ENCODE data around the gene GUK1. TPM values are rescaled to one million over a fixed set of nuclear protein-coding genes. Genes with fewer than 3 reads are reported as not detected.

Gene GUK1
- 106 TPM for polyA plus RNA-seq (2013, experiment 1 of 2)
- 98.6 TPM for polyA plus RNA-seq (2013, experiment 2 of 2)

DNA sequence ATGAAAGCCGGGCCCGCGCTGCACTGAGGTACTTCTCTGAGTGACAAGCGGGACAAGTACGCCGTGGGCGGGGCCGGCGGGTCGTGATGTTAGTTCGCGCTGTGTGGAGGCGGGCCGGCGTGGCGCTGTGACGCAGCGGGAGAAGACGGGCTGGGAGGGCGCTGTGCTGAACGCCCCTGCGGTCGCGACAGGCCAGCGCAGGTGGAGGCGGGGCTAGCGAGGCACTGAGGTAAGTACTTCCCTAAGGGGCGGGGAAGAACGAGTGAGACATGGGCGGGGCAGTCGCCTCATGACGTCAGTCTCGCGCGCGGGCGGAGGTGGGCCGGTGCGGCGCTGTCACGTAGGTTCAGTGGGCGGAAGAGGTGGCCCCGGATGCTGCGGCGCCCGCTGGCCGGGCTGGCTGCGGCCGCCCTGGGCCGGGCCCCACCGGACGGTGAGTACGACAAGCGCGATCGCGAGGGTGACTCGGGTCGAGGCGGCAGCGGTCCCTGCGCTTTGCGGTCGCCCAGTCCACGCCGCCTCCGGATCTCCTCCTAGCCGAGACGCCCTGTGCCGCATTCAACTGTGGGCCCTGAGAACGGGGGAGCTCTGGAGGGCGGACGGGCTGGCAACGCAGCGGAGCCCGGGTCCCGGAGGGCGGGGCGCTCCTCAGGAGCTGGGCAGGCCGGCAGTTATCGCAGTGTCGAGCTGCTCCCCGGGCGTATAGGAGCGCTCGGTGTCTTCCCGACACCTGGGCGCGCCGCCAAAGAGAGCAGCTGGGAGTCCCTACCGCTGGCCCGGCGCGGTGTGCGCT, at the start of gene GUK1:
TSS of gene GUK1 (plus strand) at position 349 of the 793 bp plus-strand sequence. CDS start at position 373, 24 bp downstream.
- H3K23ac ChIP-seq (ENCODE audit: low read depth, low read length, poor library complexity) = peak within 1 kb of the TSS; percentile 95
- peak within 1 kb of the TSS; percentile 62 for H2BK5ac ChIP-seq (ENCODE audit: low read length)
- H3K4me2 ChIP-seq (ENCODE audit: insufficient read depth, low read length, poor library complexity, severe bottlenecking) = peak within 1 kb of the TSS; percentile 97
- H2AK5ac ChIP-seq (ENCODE audit: low read depth, low read length) = peak within 1 kb of the TSS; percentile 83
- H2BK15ac ChIP-seq (ENCODE audit: low read length) = peak within 1 kb of the TSS; percentile 64
- peak within 1 kb of the TSS; percentile 97 for H3K14ac ChIP-seq (ENCODE audit: low read length)
- peak within 1 kb of the TSS; percentile 99 for H2AFZ ChIP-seq (ENCODE audit: low read length)
- H3K4me3 ChIP-seq (ENCODE audit: low read length in 2 of 2) = peak within 1 kb of the TSS; percentile 96 to 100
- H4K91ac ChIP-seq (ENCODE audit: low read depth, low read length, poor library complexity) = peak within 1 kb of the TSS; percentile 69
- no peak within 1 kb of the TSS for H4K8ac ChIP-seq (ENCODE audit: low read depth, low read length)
- H2BK12ac ChIP-seq (ENCODE audit: low read length) = peak within 1 kb of the TSS; percentile 51
- peaks cover 25% of the 10 kb centered on the region for H3K79me1 ChIP-seq (ENCODE audit: low read depth, low read length)
- H3K18ac ChIP-seq (ENCODE audit: low read length) = peak within 1 kb of the TSS; percentile 95
- H3K27me3 ChIP-seq (ENCODE audit: control insufficient read depth in 3 of 3, insufficient read depth in 3 of 3, low read depth in 1 of 3, low read length in 3 of 3) = peaks cover 0 to 22% (median 12%) of the 10 kb centered on the region in 3 experiments
- peak within 1 kb of the TSS; percentile 98 for H3K9ac ChIP-seq (ENCODE audit: low read depth, low read length, poor library complexity)
- H3K27ac ChIP-seq (replicated peaks; ENCODE audit: low read length) = peak within 1 kb of the TSS; percentile 77
- H3K9me3 ChIP-seq (replicated peaks in 1 of 2; ENCODE audit: control insufficient read depth in 2 of 2, insufficient read depth in 1 of 2, low read depth in 1 of 2, low read length in 2 of 2) = no peaks in the 10 kb centered on the region
- H3K4ac ChIP-seq (ENCODE audit: low read length) = no peak within 1 kb of the TSS
- no CpG with 5 or more reads among the region's 95 CpGs for WGBS, 2 donors (ENCODE audit: extremely low coverage in 2 of 2, insufficient read length in 2 of 2, insufficient replicate concordance in 1 of 2)
- peaks cover 6 to 10% of the 10 kb centered on the region in 2 donors for H3K4me1 ChIP-seq (ENCODE audit: control insufficient read depth in 2 of 2, insufficient read depth in 1 of 2, low read depth in 1 of 2, low read length in 2 of 2)
- peak; percentile 99 for DNase-seq (ENCODE audit: low spot score)
- peaks cover 0 to 16% of the 10 kb centered on the region in 2 donors for H3K36me3 ChIP-seq (replicated peaks in 1 of 2; ENCODE audit: control insufficient read depth in 2 of 2, insufficient read depth in 2 of 2, low read length in 2 of 2)
- H2BK120ac ChIP-seq (ENCODE audit: low read depth, low read length) = no peak within 1 kb of the TSS

DNA sequence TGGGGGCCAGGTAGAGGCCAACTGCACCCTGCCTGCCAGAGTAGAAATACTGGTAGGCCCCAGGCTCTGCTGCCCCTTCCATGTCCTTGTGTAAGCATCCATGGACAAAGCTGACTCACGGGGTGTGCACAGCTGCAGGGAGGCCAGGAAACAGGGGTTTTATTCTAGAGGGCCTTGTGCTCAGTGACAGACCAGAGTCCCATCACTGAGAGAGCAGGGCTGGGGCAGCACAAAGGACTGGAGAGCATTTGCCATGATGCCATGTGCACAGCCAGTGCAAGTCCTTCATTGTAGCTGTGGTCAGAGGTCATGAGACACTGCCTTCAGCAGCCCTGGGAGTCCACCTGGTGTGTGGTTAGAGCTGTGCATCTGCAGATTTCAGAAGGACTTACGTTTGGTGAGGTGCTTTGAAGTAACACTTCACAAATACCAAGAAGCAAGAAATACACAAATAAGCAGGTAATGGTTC, 49.4 kb upstream of the GUK1 start:
- H3K14ac ChIP-seq (ENCODE audit: low read length) = no peak overlapping the region
- H4K91ac ChIP-seq (ENCODE audit: low read depth, low read length, poor library complexity) = no peak overlapping the region
- H3K4me2 ChIP-seq (ENCODE audit: insufficient read depth, low read length, poor library complexity, severe bottlenecking) = no peak overlapping the region
- no peak overlapping the region for H3K4ac ChIP-seq (ENCODE audit: low read length)
- no CpG with 5 or more reads among the region's 2 CpGs for WGBS, 2 donors (ENCODE audit: extremely low coverage in 2 of 2, insufficient read length in 2 of 2, insufficient replicate concordance in 1 of 2)
- DNase-seq (ENCODE audit: low spot score) = no peak
- peaks cover 16 to 86% of the 10 kb centered on the region in 2 donors for H3K36me3 ChIP-seq (replicated peaks in 1 of 2; ENCODE audit: control insufficient read depth in 2 of 2, insufficient read depth in 2 of 2, low read length in 2 of 2)
- no peak overlapping the region for H2BK5ac ChIP-seq (ENCODE audit: low read length)
- H3K4me1 ChIP-seq (ENCODE audit: control insufficient read depth in 2 of 2, insufficient read depth in 1 of 2, low read depth in 1 of 2, low read length in 2 of 2) = peaks cover 6 to 12% of the 10 kb centered on the region in 2 donors
- peaks cover 16 to 37% of the 10 kb centered on the region in 2 donors for H3K9me3 ChIP-seq (replicated peaks in 1 of 2; ENCODE audit: control insufficient read depth in 2 of 2, insufficient read depth in 1 of 2, low read depth in 1 of 2, low read length in 2 of 2)
- H3K9ac ChIP-seq (ENCODE audit: low read depth, low read length, poor library complexity) = no peak overlapping the region
- H2BK12ac ChIP-seq (ENCODE audit: low read length) = no peak overlapping the region
- H4K8ac ChIP-seq (ENCODE audit: low read depth, low read length) = no peak overlapping the region
- no peak overlapping the region for H2AFZ ChIP-seq (ENCODE audit: low read length)
- no peak overlapping the region for H3K23ac ChIP-seq (ENCODE audit: low read depth, low read length, poor library complexity)
- H3K4me3 ChIP-seq (ENCODE audit: low read length in 2 of 2) = no peak overlapping the region
- no peak overlapping the region for H2BK15ac ChIP-seq (ENCODE audit: low read length)
- no peak overlapping the region for H3K27ac ChIP-seq (replicated peaks; ENCODE audit: low read length)
- H3K27me3 ChIP-seq (ENCODE audit: control insufficient read depth in 3 of 3, insufficient read depth in 3 of 3, low read depth in 1 of 3, low read length in 3 of 3) = no peaks in the 10 kb centered on the region
- no peak overlapping the region for H2AK5ac ChIP-seq (ENCODE audit: low read depth, low read length)
- H2BK120ac ChIP-seq (ENCODE audit: low read depth, low read length) = no peak overlapping the region
- H3K79me1 ChIP-seq (ENCODE audit: low read depth, low read length) = peaks cover 23% of the 10 kb centered on the region
- H3K18ac ChIP-seq (ENCODE audit: low read length) = no peak overlapping the region

- H3K4me1 ChIP-seq (ENCODE audit: control insufficient read depth in 2 of 2, insufficient read depth in 1 of 2, low read depth in 1 of 2, low read length in 2 of 2) = peaks cover 4 to 12% of the 10 kb centered on the region in 2 donors
- H3K14ac ChIP-seq (ENCODE audit: low read length) = no peak overlapping the region
- no peak overlapping the region for H3K4me3 ChIP-seq (ENCODE audit: low read length in 2 of 2)
Observed at GRCh38 chr1:228091084-228091483, 49.0 kb upstream of the GUK1 start.

DNA sequence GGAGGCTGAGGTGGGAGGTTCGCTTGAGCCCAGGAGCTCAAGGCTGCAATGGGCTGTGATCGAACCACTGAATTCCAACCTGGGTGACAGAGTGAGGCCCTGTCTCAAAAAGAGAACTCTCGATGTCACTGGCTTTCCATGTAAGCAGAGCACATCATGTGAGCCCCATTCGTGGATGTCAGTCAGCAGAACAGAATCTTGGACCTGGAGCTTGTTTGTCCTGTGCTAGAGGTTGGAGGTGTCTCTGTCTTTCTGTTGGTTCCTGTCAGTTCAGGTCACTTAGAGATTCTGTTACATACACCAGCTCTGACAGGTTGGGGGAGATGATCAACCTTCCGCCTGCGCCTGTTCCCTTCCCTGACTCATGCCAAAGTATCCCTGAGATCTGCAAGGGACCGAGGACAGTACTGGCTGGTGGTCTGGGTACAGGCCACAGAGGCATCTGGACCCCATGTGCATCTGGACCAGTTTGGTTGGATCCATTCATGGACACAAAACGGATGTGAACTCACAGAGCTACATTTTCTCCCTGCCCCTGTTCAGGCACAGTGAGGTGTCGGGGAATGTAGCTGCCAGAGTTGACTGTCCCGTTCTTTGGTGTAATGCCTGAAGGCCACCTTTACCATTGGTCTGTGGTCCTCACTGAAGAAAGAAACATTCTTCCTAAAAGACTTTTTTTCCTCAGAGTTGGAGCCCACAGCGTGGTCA, 47.6 kb upstream of the GUK1 start:
- H2BK15ac ChIP-seq (ENCODE audit: low read length) = no peak overlapping the region
- peaks cover 4 to 10% of the 10 kb centered on the region in 2 donors for H3K4me1 ChIP-seq (ENCODE audit: control insufficient read depth in 2 of 2, insufficient read depth in 1 of 2, low read depth in 1 of 2, low read length in 2 of 2)
- H2AK5ac ChIP-seq (ENCODE audit: low read depth, low read length) = no peak overlapping the region
- peaks cover 28% of the 10 kb centered on the region for H3K79me1 ChIP-seq (ENCODE audit: low read depth, low read length)
- no peak overlapping the region for H2BK5ac ChIP-seq (ENCODE audit: low read length)
- no peak overlapping the region for H2BK12ac ChIP-seq (ENCODE audit: low read length)
- WGBS, 2 donors (ENCODE audit: extremely low coverage in 2 of 2, insufficient read length in 2 of 2, insufficient replicate concordance in 1 of 2) = no CpG with 5 or more reads among the region's 11 CpGs
- no peak overlapping the region for H3K4me2 ChIP-seq (ENCODE audit: insufficient read depth, low read length, poor library complexity, severe bottlenecking)
- no peak overlapping the region for H3K27ac ChIP-seq (replicated peaks; ENCODE audit: low read length)
- H4K91ac ChIP-seq (ENCODE audit: low read depth, low read length, poor library complexity) = no peak overlapping the region
- no peak overlapping the region for H2AFZ ChIP-seq (ENCODE audit: low read length)
- H2BK120ac ChIP-seq (ENCODE audit: low read depth, low read length) = no peak overlapping the region
- H3K27me3 ChIP-seq (ENCODE audit: control insufficient read depth in 3 of 3, insufficient read depth in 3 of 3, low read depth in 1 of 3, low read length in 3 of 3) = no peaks in the 10 kb centered on the region
- peaks cover 25 to 91% of the 10 kb centered on the region in 2 donors for H3K36me3 ChIP-seq (replicated peaks in 1 of 2; ENCODE audit: control insufficient read depth in 2 of 2, insufficient read depth in 2 of 2, low read length in 2 of 2)
- no peak overlapping the region for H3K18ac ChIP-seq (ENCODE audit: low read length)
- no peak overlapping the region for H4K8ac ChIP-seq (ENCODE audit: low read depth, low read length)
- H3K14ac ChIP-seq (ENCODE audit: low read length) = no peak overlapping the region
- H3K9ac ChIP-seq (ENCODE audit: low read depth, low read length, poor library complexity) = no peak overlapping the region
- DNase-seq (ENCODE audit: low spot score) = no peak
- no peak overlapping the region for H3K23ac ChIP-seq (ENCODE audit: low read depth, low read length, poor library complexity)
- no peak overlapping the region for H3K4me3 ChIP-seq (ENCODE audit: low read length in 2 of 2)
- H3K9me3 ChIP-seq (replicated peaks in 1 of 2; ENCODE audit: control insufficient read depth in 2 of 2, insufficient read depth in 1 of 2, low read depth in 1 of 2, low read length in 2 of 2) = peaks cover 16 to 40% of the 10 kb centered on the region in 2 donors
- no peak overlapping the region for H3K4ac ChIP-seq (ENCODE audit: low read length)

More at GRCh38 chr1:228091084-228091483, 49.0 kb upstream of the GUK1 start:
- Histone ChIP-seq H4K91ac (ENCODE audit: low read depth, low read length, poor library complexity) (no peak overlapping the region), H2AFZ (ENCODE audit: low read length) (no peak overlapping the region), H2AK5ac (ENCODE audit: low read depth, low read length) (no peak overlapping the region), H3K27me3 (ENCODE audit: control insufficient read depth in 3 of 3, insufficient read depth in 3 of 3, low read depth in 1 of 3, low read length in 3 of 3) (no peaks in the 10 kb centered on the region), H3K9me3 (replicated peaks in 1 of 2; ENCODE audit: control insufficient read depth in 2 of 2, insufficient read depth in 1 of 2, low read depth in 1 of 2, low read length in 2 of 2) (peaks cover 16 to 40% of the 10 kb centered on the region in 2 donors), H3K4me2 (ENCODE audit: insufficient read depth, low read length, poor library complexity, severe bottlenecking) (no peak overlapping the region), H3K23ac (ENCODE audit: low read depth, low read length, poor library complexity) (no peak overlapping the region), H3K4ac (ENCODE audit: low read length) (no peak overlapping the region), H4K8ac (ENCODE audit: low read depth, low read length) (no peak overlapping the region), H3K9ac (ENCODE audit: low read depth, low read length, poor library complexity) (no peak overlapping the region), H2BK15ac (ENCODE audit: low read length) (no peak overlapping the region), H3K79me1 (ENCODE audit: low read depth, low read length) (peaks cover 26% of the 10 kb centered on the region), H2BK12ac (ENCODE audit: low read length) (no peak overlapping the region), H3K36me3 (replicated peaks in 1 of 2; ENCODE audit: control insufficient read depth in 2 of 2, insufficient read depth in 2 of 2, low read length in 2 of 2) (peaks cover 13 to 87% of the 10 kb centered on the region in 2 donors), H2BK5ac (ENCODE audit: low read length) (no peak overlapping the region), H2BK120ac (ENCODE audit: low read depth, low read length) (no peak overlapping the region), H3K27ac (replicated peaks; ENCODE audit: low read length) (no peak overlapping the region), H3K18ac (ENCODE audit: low read length) (no peak overlapping the region)
- no peak for DNase-seq (ENCODE audit: low spot score)
- no CpG with 5 or more reads among the region's 4 CpGs for WGBS, 2 donors (ENCODE audit: extremely low coverage in 2 of 2, insufficient read length in 2 of 2, insufficient replicate concordance in 1 of 2)
